Fibroblast of skin of back (primary cell): ENCODE measurements around the gene DGKI.

Experiments used
- DNase-seq: peaks from one replicate; pipeline ENCODE4 v3.0.0-alpha.2; 2013

Gene DGKI

GRCh38 chr7:137591421-137591837, 255.3 kb downstream of the DGKI start:
- DNase-seq: peak; percentile 75

GRCh38 chr7:137590756-137591305, 255.9 kb downstream of the DGKI start:
- no peak for DNase-seq

DNA sequence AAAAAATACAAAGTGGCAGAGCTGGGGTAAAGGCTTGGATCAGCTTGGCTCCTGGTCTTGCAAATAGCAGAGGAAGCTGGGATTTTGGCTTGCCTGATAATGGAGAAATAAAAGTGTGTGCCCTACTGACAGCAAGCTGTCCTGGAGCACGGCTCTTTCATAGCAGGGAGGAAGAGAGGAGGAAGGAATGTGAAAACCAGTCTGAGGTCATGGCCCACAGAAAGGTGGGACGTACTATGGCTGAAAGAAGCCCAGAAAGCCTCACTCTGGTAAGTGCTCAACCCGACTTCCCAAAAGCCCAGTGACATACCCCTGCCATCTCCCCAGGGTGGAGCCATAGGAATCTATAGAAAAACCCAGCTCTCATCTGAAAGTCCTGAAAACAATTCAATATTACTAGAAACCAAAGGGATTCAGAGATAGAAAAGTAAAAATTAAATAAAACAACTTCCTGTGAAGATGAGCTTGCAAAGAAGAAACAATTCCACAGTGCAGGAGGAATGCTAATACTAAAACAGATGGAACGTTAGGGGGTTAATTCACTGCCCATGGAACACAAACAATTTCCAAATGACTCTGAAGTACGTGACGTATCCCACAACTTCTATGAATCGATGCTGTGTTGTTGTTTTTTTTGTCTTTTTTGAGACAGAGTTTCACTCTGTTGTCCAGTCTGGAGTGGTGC, 256.6 kb downstream of the DGKI start:
- peak; percentile 68 for DNase-seq

- DNase-seq: no peak
Measured at GRCh38 chr7:137587326-137587725, 259.4 kb downstream of the DGKI start.

DNA sequence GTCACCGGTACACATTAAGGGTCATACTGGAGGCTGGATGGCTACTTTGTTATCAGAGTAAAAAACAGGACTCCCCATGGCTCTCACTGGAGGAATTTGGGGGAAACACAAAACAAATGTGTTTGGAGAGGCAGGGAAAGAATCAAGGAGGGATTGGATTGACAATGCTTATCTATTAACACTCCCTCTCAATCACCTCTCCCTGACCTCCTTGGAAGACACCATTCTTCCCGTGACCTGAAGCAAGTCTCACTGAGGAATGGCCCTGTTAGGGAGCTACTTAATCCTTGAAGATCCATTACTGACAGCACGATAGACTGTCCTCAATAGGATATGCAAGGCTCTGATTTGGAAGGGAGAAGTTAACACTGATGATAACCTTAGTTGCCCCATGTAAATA, 261.2 kb downstream of the DGKI start:
- DNase-seq: no peak

DNA sequence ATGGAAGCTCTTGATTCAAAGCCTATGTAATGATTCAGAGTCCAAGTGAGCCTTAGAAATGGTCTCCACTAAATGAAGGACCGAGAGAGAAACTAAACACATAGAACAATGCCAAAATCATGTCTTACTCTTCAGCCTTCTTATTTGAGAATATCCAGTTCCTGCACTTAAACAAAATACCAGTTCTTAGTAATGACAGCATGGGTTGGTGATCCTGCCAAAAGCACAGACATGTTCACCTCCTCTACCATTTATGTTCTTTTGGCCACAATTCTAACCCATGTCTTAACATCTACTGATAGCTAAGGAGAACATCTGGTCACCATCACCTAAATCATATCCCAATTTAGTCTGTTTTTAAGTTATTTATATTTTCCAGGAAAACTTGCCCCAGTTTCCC, 263.6 kb downstream of the DGKI start:
- no peak for DNase-seq

DNA sequence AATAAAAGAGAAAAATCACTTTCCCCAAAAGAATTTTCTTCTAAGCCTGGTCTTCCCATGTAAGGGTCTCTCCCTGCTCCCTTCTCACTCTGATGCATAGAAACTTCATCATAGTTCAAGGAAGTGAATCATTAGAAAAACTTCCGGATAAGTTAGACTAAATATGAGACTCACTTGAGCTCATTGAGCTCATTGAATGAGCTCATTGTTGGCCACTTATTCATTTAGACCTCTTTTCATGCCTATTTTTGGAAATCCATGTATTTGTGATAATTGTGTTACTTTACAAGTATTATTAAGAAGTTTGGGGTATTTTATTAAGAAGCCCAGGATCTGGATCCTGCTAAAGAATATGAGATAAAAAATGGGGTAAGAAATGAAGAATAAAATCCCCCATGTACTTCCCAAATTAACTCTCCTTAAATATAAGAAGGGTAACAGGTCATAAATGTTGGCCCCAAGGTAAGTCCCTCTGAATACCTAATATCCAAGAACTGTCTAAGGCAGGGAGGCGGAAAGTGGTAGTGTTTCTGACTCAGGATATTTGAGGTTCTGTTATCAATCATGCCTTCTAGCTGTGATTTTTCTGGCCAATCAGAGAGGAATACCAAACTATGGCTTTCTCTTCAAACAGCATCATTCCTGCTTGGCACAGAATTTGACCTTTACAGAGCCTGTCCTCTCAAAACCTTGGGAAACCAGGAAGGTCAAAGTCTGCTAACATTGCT, 266.7 kb downstream of the DGKI start:
- peak; percentile 97 for DNase-seq

DNA sequence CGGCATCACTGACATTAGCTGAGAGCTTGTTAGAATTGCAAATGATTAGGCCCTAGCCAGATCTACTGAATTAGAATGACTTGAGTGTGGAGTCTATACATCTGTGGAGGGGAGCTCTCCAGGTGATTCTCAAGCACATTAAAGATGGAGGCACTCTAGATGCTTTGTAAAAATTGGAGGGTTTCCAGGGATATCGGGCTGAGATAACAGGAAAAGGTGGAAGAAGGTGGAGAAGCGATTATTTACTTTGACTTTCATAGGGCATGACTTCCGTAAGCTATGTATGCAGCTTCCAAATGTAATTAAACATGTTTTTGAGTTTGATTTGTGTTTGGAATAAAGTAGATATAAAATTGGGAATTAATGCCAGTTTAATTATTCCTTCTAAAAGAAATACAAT, 268.2 kb downstream of the DGKI start:
- DNase-seq: no peak

GRCh38 chr7:137577184-137577583, 269.6 kb downstream of the DGKI start:
- DNase-seq: peak; percentile 60

GRCh38 chr7:137576481-137576880, 270.3 kb downstream of the DGKI start:
- no peak for DNase-seq

DNA sequence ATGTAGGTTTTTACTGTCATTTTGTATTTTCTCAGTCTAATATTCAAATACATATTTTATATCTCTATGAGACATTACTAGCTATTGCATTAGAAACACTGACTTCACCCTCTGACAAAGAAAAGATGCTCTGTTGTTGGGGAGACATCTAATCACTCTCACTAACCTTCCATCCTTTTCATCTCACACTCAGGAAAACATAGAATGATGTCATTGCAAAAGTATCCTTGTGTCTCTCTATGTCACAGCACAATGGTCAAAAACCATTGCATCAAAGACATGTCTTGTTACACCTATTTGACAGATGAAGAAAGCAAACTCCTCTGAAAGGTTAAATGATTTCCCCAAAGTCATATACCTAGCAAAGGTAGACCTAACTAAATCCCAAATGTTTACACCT, 272.0 kb downstream of the DGKI start:
- DNase-seq: peak; percentile 38

DNA sequence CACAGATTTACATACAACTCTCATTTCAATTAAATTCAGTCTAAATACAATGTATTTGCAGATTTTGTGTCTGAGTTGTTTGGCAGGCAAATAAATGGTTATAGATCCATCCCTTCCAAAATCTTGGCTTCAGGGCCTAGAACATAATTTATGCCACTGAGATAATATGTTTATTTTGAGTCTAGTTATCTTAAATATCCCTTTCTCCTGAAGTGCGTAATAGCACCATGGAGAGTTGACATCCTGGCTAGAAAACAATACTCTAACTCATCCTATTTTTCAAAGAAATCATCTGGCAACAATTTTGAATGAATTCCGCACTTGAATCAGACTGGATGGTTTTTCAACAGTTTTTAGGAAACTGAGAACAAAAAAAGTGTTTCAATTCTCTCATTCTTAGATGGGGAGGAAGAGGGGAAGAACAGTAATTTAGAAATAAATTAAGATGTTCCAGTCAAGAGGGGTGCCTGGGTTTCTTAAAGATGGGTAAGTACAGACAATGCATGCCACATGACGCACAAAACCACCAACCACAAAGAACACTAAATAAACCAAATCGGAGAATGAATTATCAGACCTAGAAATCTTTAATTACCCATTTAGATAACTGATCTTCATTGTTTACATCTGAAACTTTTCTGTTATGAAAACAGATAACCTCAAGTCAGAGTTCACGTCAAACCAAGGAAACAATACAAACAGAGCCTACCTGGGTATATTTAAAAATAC, 274.6 kb downstream of the DGKI start:
- DNase-seq: peak; percentile 35

GRCh38 chr7:137564677-137565076, 282.1 kb downstream of the DGKI start:
- DNase-seq: peak; percentile 25

GRCh38 chr7:137563981-137564380, 282.8 kb downstream of the DGKI start:
- peak; percentile 66 for DNase-seq

GRCh38 chr7:137547485-137547884, 299.3 kb downstream of the DGKI start:
- DNase-seq: peak; percentile 81

DNA sequence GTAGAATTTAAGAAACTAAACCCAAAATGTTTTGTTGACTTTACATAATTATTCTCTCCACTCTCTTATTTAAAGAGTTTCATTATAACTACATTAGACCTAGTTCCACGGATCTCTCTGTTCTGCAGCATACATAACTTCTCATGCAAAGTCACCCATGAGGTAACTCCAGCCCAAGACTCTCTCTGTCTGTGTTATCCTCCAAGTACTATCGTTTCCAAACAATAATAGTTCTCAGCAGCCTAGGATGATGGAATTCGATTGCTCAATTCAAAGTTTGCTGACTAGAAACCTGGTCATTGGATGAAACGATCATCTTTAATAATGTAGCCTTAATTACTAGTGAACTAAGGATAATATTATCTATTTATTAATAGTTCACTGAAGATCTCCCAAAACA, 300.1 kb downstream of the DGKI start:
- peak; percentile 41 for DNase-seq

- no peak for DNase-seq
Measured at GRCh38 chr7:137546009-137546408, 300.8 kb downstream of the DGKI start.

DNA sequence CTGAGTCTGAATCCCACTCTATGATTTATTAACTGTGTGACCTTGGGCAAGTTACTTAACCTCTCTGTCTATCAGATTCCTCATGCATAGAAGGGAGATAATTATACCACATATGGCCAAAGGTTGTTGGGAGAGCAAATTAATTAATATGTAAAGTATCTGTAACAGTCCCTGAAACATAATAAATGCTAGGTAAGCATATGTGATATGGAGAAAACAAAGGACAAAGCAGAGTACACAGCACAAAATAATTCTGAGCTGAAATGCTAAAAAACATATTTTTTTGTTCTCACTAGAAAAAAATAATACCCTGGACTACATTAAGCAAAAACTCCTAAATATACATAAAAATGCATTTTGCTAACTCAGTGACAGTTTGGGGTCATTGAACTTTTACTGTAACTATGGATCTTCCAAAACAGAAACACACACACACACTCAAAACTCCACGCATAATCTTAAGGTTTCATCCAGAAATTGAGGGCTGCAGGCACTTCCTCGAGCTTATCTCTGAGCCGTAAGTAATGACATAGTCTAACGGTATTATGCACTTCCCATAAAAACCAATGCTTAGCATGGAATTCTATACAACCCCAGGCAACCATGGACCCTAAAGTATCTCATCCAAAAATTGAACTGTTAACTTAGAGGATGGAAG, 301.6 kb downstream of the DGKI start:
- no peak for DNase-seq

DNA sequence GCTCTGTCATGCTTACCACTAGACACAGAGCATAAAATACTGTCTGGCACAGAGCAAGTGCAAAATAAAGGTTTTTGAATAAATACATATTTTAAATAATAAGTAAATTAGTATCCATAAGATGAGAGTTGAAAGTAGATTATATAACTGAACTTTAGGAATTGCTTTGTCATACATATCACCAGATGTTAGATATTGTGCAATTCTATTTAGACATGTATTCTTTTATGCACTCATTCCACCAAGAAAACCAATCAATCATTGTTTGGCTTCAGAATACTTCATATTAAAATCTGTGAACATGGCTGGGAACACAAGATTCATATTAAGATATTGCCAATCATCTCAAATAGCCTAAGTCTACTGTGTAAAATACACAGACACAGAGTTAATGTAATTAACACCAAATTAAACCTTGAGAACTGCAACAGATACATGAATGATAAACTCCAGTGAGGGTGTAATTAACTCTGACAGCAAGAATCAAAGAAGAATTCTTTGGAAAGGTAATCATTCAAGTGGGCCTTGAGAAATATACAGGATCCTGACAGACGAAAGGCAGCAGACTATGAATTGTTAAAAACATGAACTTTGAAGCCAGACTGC, 302.2 kb downstream of the DGKI start:
- no peak for DNase-seq

DNA sequence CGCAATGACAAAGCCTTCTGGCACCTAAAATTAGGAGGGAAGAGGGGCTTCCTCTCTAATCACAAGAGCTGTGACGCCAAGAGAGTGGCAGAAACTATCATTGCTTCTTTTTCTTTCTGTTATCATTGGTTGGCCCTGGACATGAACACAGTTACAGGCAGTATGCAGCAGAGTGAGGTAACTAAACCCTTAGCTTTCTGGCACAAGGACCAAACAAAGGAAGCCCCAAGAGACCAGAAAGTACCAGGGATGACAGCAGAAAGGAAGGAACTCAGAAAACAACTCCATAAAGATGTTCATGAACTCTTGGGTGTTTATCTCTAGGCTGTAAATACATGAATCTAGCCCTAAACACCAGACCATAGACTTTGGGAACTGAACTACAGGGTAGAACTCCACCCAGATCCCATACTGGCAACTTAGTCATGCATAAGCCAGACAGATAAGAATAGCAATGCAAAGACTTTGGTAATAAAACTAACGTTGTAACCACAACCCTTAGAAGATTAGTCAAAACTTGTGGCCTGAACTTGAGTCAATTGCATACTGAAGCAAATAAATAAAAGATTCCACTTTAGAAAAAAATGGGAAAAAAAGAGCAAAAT, 307.6 kb downstream of the DGKI start:
- DNase-seq: peak; percentile 95

DNA sequence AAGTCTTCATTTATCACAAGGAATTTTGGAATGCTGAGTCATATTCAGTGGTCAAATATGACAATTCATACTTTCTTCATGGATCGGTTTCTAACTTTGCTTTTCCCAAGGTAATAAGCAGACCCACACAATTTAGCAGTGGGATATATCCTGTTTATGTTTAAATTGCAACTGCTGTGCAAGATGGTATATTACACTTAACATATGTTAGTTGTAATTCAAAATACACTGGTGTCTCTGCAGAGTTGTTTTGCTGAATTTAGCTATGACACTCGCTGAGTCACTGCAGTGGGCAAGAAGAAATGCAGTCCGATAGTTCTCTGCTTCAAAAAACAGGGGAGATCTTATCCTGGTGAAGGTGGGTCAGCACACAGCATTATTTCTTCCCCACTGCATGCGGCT, 308.4 kb downstream of the DGKI start:
- DNase-seq: peak; percentile 93

GRCh38 chr7:137535579-137535978, 311.2 kb downstream of the DGKI start:
- no peak for DNase-seq
